Stomach (tissue), 9 donors: ENCODE data around the gene NT5DC3. TPM values are rescaled to one million over a fixed set of nuclear protein-coding genes. Genes with fewer than 3 reads are reported as not detected.

Source experiments
- DNase-seq, 2 donors: peaks; one replicate each; pipeline versions ENCODE4 v3.0.0 to v3.0.0-alpha.2; 2013 to 2019
- H3K27ac ChIP-seq, 5 donors: fragments of 200-600 bp in 4 of 5; sonication (generic) in 4 of 5; one replicate each; pipeline ENCODE4 v1.5.1; 2013 to 2019; ENCODE audit warnings: mild to moderate bottlenecking in 1 of 5, moderate library complexity in 1 of 5
- H3K27me3 ChIP-seq, 3 donors: fragments of 200-600 bp; sonication (generic); one replicate each; pipeline ENCODE4 v1.5.1; 2017 to 2019; ENCODE audit warnings: mixed run types in 1 of 3
- H3K36me3 ChIP-seq, 4 donors: fragments of 200-600 bp; sonication (generic); 1 replicate in 3 of 4; 2 replicates in 1 of 4; pipeline ENCODE4 v1.5.1; 2016 to 2019
- H3K4me1 ChIP-seq, 4 donors: fragments of 200-600 bp; sonication (generic); one replicate each; pipeline ENCODE4 v1.5.1; 2016 to 2019
- H3K4me3 ChIP-seq, 4 donors: fragments of 200-600 bp; sonication (generic) in 3 of 4; one replicate each; pipeline ENCODE4 v1.5.1; 2016 to 2019; ENCODE audit warnings: mild to moderate bottlenecking in 1 of 4
- H3K9me3 ChIP-seq, 4 donors: fragments of 200-600 bp; sonication (generic); one replicate each; pipeline ENCODE4 v1.5.1; 2016 to 2019
- EP300 ChIP-seq: sonication (generic); formaldehyde crosslinking; IDR thresholded peaks from one replicate; pipeline ENCODE4 v1.6.1; 2017; ENCODE audit warnings: antibody characterized with exemption
- POLR2A ChIP-seq, 4 donors: fragments of 450-650 bp; IDR thresholded peaks; one replicate each; pipeline ENCODE4 v1.6.1; 2016; ENCODE audit warnings: antibody characterized with exemption in 4 of 4, control low read depth in 2 of 4, mild to moderate bottlenecking in 1 of 4, moderate library complexity in 1 of 4
- POLR2AphosphoS5 ChIP-seq, 3 donors: sonication (generic); formaldehyde crosslinking; IDR thresholded peaks; one replicate each; pipeline ENCODE4 v1.6.1; 2016; ENCODE audit warnings: antibody characterized with exemption in 3 of 3
- WGBS, 5 donors: extraction: QIAGEN DNeasy Blood & Tissue Kit in 3 of 5; methylation state at CpG; one replicate each; pipeline versions ENCODE4 v1.1.5 to v1.1.7; 2013 to 2018; 5-methylcytosine and 5-hydroxymethylcytosine counted together
- intact Hi-C: fragments of 100-400 bp; cut with DNase I; formaldehyde crosslinking; loops from one replicate; pipeline ENCODE4 v1.15.1; 2023; ENCODE audit warnings: low total_unique reads
- polyA plus RNA-seq, 3 donors: library from polyadenylated mRNA; stranded (reverse); fragments of 200-250 nt; gene quantifications; one replicate each; pipeline ENCODE4 v1.2.3, GENCODE V29; 2013
- total RNA-seq, 5 donors: library from RNA; depleted of rRNA; stranded (reverse); fragments of >200 nt; gene quantifications; one replicate each; pipeline versions ENCODE4 v1.1.0 to v1.2.3, GENCODE V29; 2014 to 2016
- TF ChIP-seq, protein P1 (sequence below), 7 experiments: fragments of 450-650 bp in 4 of 7; fragments of 200-600 bp in 3 of 7; sonication (generic) in 3 of 7; IDR thresholded peaks; one replicate each; pipeline ENCODE4 v1.5.1; 2016 to 2019; ENCODE audit warnings: antibody characterized with exemption in 7 of 7, control low read depth in 2 of 7, mild to moderate bottlenecking in 1 of 7
- donor health status: healthy with polysubstance abuse.
- donor health status: Bipolar disorder and iron deficiency.
- donor health status: healthy.

The NT5DC3 gene
- total and polyA plus RNA-seq, 8 donors, result 0.76 to 42.9 (median 8.7) TPM

DNA sequence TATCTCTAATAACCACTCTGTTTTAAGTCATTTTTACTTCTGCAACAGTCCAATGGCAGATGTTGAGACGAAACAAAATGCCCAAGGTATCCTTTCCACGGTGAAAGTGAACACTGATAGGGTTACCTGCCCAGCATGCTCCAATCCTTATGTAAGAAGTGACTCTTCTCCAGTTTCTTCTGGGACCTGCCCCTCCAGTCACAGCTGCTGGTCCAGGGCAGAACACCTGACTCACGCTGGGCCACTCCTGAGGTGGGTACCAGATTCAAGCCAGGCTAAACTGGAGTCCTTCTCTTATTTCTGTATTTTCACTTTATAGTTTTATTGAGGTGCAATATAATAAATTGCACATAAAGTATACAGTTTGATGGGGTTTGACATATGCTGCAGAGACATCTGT, 16.7 kb downstream of the NT5DC3 start:
- TF ChIP-seq EP300 (no peak), POLR2AphosphoS5 (IDR thresholded peaks at IDR 0.05) (no peak), POLR2A (IDR thresholded peaks at IDR 0.05) (no peak)
- TF ChIP-seq, protein P1, sequence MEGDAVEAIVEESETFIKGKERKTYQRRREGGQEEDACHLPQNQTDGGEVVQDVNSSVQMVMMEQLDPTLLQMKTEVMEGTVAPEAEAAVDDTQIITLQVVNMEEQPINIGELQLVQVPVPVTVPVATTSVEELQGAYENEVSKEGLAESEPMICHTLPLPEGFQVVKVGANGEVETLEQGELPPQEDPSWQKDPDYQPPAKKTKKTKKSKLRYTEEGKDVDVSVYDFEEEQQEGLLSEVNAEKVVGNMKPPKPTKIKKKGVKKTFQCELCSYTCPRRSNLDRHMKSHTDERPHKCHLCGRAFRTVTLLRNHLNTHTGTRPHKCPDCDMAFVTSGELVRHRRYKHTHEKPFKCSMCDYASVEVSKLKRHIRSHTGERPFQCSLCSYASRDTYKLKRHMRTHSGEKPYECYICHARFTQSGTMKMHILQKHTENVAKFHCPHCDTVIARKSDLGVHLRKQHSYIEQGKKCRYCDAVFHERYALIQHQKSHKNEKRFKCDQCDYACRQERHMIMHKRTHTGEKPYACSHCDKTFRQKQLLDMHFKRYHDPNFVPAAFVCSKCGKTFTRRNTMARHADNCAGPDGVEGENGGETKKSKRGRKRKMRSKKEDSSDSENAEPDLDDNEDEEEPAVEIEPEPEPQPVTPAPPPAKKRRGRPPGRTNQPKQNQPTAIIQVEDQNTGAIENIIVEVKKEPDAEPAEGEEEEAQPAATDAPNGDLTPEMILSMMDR (IDR thresholded peaks at IDR 0.05), result no peak
- Histone ChIP-seq H3K4me3 (no peak overlapping the region), H3K27me3 (no peaks in the 10 kb centered on the region), H3K27ac (no peak overlapping the region), H3K36me3 (no peaks in the 10 kb centered on the region), H3K9me3 (peaks cover 0 to 9% (median 4%) of the 10 kb centered on the region in 4 donors), H3K4me1 (peaks cover 0 to 33% (median 6%) of the 10 kb centered on the region in 4 donors)
- no peak for DNase-seq
- intact Hi-C loops, result no loop called here
- 78 to 94% (median 91%) methylated on average over 3 of the region's 3 CpGs for WGBS, 5 donors

- Histone ChIP-seq H3K4me3 (no peak overlapping the region), H3K27ac (no peak overlapping the region)
Measured at GRCh38 chr12:103823871-103824270, 17.2 kb downstream of the NT5DC3 start.

DNA sequence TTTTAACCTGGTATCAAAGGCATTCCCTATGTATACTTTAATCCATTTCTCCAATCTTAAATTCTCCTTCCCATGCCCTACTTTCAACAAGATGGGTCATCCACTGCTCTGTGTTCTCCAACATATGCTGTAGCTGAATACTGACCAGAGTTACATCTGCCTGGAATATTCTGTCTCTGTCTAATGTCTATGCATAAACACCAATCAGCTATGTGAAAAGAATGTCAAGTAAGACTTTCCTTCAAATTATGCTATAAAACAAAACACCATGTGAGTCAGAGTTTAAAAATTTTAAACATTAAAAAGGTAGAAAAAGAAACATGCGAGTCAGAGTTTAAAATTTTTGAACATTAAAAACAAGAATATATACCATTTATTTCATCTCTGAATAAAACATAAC, 19.3 kb downstream of the NT5DC3 start:
- peaks cover 0 to 9% (median 4%) of the 10 kb centered on the region in 4 donors for H3K9me3 ChIP-seq
- DNase-seq, result no peak
- no peaks in the 10 kb centered on the region for H3K36me3 ChIP-seq
- 41 to 100% (median 98%) methylated on average over 1 of the region's 1 CpG for WGBS, 5 donors
- intact Hi-C loops, result no loop called here
- H3K4me3 ChIP-seq, result no peak overlapping the region
- H3K4me1 ChIP-seq, result peaks cover 0 to 19% (median 6%) of the 10 kb centered on the region in 4 donors
- no peaks in the 10 kb centered on the region for H3K27me3 ChIP-seq
- H3K27ac ChIP-seq, result no peak overlapping the region
- TF ChIP-seq EP300 (no peak), POLR2AphosphoS5 (IDR thresholded peaks at IDR 0.05) (no peak), POLR2A (IDR thresholded peaks at IDR 0.05) (no peak)
- TF ChIP-seq, protein P1 (IDR thresholded peaks at IDR 0.05), result no peak

More at GRCh38 chr12:103823871-103824270, 17.2 kb downstream of the NT5DC3 start:
- TF ChIP-seq POLR2AphosphoS5 (IDR thresholded peaks at IDR 0.05), result no peak
- TF ChIP-seq, protein P1 (IDR thresholded peaks at IDR 0.05), result no peak
- TF ChIP-seq EP300, result no peak
- no peak for TF ChIP-seq POLR2A (IDR thresholded peaks at IDR 0.05)
- Histone ChIP-seq H3K4me1 (peaks cover 0 to 29% (median 6%) of the 10 kb centered on the region in 4 donors), H3K27me3 (no peaks in the 10 kb centered on the region), H3K36me3 (no peaks in the 10 kb centered on the region), H3K9me3 (peaks cover 0 to 9% (median 4%) of the 10 kb centered on the region in 4 donors)
- intact Hi-C loops, result no loop called here
- no peak for DNase-seq

DNA sequence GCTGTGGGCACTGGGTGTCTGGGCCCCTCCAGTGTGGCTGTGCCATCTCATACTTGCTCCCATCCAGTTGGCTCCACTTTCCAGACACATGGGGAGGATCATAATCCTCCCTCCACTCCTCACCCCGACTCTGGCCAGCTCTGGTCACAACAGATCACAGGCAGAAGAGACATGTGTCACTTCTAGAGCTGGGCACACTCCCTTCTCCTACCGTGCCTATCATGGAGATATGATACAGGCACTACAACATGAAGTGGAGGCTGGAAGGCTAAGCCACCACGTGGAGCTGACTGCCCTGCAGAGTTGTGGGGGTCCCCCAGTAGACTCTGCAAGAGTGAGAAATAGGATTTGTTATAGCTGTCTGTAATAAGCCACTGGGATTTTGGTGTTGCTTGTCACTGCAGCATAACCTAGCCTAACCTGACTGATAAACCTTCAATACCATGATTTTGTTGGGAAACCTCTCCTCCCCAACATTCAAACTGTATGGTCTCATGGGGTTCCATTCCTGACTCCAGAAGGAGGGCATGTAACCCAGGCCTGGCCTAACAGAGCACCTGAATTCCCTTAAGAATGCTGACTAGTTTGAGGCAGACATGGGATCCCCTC, 20.0 kb downstream of the NT5DC3 start:
- intact Hi-C loops, result no loop called here
- Histone ChIP-seq H3K36me3 (no peaks in the 10 kb centered on the region), H3K9me3 (peaks cover 0 to 9% (median 4%) of the 10 kb centered on the region in 4 donors), H3K4me1 (peaks cover 0 to 19% (median 6%) of the 10 kb centered on the region in 4 donors), H3K27me3 (no peaks in the 10 kb centered on the region), H3K27ac (peak overlapping the region in 1 of 5 donors; percentile 2), H3K4me3 (no peak overlapping the region)
- 87 to 97% (median 96%) methylated on average over 3 of the region's 3 CpGs for WGBS, 5 donors
- DNase-seq, result no peak
- TF ChIP-seq, protein P1 (IDR thresholded peaks at IDR 0.05), result no peak
- no peak for TF ChIP-seq POLR2A (IDR thresholded peaks at IDR 0.05)
- TF ChIP-seq EP300, result no peak
- TF ChIP-seq POLR2AphosphoS5 (IDR thresholded peaks at IDR 0.05), result no peak
